ENCODE measurements around the gene ACACA.
"Not testable (repeated sequence)": the region's sequence is repeated elsewhere in the genome, so short reads cannot be mapped to it uniquely, and the experiment has no call there.

The ACACA gene

DNA sequence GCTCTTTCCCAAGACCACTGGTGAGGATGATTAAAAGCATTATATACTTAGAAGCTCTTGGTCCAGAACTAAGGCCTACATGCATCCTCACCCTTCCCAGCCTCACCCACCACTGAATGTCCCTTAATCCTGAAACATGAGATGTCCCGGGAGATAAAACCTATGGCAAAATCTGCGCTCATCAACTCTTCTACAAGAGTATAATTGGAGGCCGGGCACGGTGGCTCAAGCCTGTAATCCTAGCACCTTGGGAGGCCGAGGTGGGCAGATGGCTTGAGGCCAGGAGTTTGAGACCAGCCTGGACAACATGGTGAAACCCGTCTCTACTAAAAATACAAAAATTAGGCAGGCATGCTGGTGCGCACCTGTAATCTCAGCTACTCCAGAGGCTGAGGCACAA lies 13.3 kb downstream of the ACACA start:
- no peak for DNase-seq (ENCODE audit: low read depth)

DNA sequence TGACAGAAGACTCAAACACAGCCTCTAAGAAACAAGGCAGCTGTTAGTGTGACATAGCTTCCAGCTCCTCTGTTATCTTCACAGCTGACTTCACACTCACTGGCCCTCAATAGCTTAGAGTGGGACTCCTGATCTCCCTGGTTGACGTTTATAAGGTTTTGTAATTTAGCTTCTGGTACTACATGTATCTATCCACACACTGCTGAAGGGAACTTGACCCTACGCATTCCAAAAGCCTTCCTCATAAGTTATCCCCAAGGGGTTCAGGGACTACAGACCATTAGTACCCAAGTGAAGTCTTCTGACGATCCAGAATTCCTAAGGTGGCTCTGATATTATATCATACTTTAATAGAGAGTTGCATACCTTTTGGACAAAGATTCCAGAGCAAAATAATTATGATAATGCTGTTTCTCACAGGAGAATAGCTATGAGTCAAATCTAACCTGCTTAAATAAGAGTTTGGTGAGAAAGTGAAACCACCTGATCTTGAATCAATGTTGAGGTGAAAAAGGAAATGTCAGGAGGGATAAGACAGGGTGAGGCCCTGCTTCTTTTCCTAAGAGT lies 14.5 kb downstream of the ACACA start:
- DNase-seq (ENCODE audit: low read depth), result no peak

DNA sequence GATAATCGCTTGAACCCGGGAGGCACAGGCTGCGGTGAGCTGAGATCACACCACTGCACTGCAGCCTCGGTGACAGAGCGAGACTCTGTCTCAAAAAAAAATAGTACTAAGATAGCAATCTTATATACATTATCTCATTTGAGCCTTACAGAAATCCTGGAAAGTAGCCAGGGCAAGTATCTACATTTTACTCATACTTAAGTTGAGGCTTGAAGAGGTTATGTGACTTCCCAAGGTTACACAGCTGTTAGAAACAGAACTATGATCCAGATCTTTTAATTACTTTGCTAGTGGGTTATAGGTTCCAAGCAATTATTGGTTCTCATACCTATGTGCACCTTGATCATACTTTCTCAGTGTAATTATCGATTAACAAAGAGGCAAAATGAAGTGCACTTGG lies 15.5 kb downstream of the ACACA start:
- DNase-seq (ENCODE audit: low read depth), result no peak

DNA sequence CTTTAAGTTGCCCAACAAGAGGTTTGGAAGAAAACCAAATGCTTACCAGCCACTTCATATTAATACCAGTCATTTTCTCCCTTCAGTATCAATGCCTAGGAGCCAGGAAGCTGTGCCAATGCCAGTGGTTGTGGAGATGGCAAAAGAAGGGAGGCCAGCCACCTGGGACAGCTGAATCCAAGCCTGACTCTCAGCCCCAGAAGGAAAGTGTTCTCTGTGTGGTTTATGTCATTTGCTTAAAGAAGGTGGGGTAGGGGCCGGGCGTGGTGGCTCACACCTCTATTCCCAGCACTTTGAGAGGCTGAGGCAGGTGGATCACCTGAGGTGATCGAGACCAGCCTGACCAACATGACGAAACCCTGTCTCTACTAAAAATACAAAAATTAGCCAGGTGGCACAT lies 17.5 kb downstream of the ACACA start:
- no peak for DNase-seq (ENCODE audit: low read depth)

DNA sequence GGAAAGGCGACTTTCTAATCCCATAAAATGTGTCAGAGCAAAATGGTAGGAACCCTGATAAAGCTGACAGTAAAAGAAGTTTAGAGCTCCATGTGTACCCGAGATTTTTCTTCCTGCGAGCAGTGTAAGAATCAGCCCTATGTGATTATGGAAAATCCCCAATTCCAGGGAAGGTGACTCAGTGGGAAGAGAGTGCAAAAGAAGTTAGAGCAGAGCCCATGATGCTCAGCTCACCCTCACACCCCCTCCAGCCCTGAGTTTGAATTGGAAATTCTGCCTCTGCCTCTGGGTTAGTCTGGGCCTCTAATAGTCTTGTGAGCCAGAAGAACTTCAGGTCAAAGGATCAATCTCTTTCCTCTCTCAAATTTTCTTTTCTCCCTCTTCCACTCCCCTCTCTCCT lies 18.4 kb downstream of the ACACA start:
- no peak for DNase-seq (ENCODE audit: low read depth)

DNA sequence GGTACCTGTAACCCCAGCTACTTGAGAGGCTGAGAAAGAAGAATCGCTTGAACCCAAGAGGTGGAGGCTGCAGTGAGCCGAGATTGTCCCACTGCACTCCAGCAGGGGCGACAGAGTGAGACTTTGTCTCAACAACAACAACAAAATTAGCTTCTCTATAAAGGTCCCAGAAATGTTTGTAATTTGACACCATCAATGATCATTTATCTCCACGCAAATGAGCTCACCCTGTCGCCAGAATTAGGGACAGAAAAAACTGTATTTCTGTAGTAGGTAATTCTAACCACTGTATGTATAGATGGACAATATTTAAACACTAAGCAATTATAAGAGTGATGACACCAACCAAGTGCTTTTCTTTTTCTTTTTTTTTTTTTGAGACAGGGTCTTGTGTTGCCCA lies 20.2 kb downstream of the ACACA start:
- no peak for DNase-seq (ENCODE audit: low read depth)

DNA sequence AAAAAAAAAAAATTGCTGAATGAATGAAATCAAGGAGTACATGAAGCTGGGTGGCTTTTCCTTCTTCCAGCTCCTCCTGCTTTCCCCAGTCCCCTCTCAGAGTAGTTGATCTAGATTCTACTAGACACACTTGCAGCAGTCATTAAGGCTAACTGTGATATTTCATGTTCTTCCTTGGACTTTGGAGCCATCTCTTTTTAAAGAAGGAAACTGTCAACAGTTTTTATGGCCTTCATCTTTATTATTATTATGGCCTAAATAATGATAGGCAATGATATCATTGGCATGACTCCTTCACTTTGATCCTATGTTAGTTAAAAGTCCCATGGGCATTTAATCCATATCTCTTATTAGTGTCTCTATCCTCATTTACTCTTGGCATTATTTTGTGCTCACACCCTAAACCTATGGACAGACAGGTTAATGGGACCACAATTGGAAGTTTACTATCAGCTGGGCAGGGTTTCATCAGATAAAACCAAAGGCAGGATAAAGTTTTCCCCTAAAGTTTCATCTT lies 21.1 kb downstream of the ACACA start:
- no peak for DNase-seq (ENCODE audit: low read depth)

DNA sequence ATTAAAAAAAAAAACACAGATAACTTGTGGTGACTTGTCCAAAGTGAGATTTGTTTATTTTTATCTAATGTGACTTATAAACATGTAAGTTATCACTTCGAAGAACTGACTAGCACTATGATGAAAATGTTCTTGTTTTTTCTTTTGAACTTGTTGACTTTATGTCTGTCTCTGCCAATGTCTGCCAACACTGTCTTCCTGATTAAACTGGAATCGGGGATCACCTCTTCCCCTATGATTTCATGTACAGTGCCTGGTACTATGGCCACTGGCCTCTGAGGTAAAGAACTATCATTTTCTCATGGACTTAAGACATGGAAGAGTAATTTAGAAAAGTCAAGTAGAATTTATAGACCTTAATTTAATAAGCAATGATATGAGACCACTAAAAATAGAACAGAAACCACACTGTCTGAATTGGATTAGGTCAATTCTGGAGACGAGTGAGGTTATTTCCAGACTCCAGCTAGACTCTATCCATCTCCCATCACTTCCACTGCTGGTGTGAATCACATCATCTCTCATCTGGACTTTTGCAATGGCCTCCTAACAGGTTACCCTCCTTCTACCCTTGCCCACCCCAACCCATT lies 22.0 kb downstream of the ACACA start:
- DNase-seq (ENCODE audit: low read depth), result no peak

DNA sequence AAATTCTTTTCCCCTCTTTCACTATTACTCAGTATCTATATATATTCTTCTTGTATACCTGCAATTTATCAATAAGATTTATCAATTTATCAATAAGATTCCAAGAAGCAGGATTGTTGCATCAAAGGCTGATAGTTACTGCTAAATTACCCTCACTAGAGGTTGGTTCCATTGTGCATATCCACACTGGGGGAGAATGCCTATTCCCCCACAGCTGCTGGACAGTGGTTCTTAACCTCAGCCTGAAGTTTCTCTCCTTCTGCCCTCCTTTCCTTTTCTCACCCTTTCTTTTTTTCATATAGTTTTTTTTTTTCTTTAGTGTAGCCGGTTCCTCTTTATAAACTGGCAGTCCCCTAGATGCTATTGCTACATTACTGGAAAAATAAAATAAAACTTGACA lies 24.6 kb downstream of the ACACA start:
- DNase-seq (ENCODE audit: low read depth), result no peak

DNA sequence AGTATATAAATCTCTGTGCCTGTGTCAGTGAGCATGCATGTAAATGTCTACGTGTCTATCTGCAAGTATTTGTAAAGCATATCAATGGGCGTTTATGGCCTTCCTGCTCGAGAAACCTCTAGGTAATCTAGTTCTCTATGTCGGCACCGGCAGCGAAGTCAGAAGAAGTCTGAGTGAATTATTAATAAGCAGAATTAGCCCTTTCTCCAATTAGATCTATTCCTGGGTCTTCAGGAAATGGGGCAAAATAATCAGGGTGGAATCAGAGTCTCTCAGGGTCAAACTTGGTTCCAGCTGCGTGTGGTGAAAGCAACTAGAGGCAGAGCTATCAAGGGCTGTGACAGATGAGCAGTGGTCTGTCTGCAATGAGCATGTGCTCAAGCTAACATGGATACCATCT lies 30.9 kb downstream of the ACACA start, which contains the start of gene C17orf78:
Gene C17orf78, plus strand, starts transcription at position 280 of the 400 bp plus-strand sequence. Its CDS starts 108 bp downstream, at position 388.
- DNase-seq (ENCODE audit: low read depth), result no peak

DNA sequence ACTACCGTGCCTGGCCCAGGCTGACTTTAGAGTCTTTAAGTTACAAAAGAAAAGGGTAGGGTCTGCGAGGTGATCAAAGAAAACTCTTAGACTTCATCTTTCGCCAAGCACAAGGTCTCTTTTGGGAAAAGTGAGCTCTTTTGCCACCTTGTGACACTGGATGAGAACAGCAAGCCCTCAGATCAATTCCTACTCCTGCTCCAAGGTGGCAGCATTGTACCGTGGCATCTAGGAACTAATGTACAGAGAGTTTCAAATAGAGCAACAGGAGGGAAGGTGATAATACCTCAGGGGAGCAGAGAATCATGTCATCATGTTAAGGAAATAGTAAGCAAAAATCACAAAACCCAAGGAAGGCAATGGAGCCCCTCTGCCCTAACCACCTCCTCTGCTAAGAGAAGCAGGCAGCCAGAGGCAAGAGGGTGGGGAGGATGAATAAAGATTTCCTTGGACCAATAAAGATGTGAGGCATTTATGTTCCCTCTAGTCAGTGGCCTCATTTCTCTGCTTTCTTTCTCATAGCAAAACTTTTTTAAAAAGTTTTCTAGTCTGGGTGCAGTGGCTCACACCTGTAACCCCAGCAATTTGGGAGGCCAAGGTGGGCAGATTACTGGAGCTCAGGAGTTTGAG lies 33.0 kb downstream of the ACACA start:
- peak; percentile 52 for DNase-seq (ENCODE audit: low read depth)

DNA sequence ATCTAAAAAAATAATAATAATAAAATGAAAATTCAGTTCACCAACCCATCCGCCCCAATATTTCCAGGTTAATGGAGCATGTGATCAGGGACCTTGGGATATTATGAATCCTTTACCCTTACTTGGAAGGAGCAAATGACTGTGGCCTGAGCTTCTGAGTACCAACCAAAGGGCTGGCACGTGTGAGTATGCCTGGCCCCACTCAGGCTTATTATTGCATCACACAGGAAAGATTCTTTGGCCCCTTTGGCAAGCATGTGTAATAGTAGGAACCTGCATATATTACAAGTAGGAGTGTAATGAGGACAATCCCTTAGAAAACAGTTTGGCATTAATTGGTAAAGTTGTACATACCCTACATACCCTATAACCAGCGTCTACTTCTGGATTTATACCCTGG lies 38.1 kb downstream of the ACACA start:
- no peak for DNase-seq (ENCODE audit: low read depth)

DNA sequence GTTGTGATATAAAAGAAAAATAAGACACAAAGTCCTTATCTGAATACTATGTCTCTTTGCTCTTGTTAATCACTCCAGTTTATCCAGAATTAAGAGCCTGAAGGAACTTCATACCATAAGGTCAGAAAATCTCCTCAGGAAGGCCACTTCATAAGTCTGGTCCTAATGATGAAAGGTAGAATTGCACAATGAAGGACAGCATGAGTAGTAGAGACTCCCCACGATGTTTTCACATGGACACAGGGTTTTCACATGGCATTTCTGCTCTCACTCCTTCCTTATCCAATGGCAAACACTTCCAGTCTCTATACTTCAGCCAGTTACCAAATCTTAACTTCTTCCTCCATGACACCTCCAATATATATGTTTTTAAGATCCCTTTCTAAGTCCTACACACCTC lies 41.0 kb downstream of the ACACA start:
- DNase-seq (ENCODE audit: low read depth), result no peak

DNA sequence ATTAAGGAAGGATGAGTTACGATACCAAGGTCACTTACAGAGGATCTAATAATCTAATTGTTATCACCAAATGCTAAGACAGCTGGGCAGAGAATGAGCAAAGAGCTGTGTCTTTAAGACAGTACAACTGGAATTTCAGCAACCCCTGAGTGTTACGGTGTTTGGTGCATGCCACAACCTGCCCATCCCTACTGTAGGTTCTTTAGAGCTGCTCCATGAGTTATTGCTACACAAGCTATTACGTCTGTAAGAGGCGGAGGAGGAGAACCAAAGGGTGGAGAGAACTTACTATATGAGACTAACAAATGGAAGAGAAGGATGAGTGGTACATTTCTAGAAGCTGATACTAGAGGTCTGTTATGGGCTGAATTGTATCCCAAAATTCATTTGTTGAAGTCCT lies 45.1 kb downstream of the ACACA start:
- no peak for DNase-seq (ENCODE audit: low read depth)

DNA sequence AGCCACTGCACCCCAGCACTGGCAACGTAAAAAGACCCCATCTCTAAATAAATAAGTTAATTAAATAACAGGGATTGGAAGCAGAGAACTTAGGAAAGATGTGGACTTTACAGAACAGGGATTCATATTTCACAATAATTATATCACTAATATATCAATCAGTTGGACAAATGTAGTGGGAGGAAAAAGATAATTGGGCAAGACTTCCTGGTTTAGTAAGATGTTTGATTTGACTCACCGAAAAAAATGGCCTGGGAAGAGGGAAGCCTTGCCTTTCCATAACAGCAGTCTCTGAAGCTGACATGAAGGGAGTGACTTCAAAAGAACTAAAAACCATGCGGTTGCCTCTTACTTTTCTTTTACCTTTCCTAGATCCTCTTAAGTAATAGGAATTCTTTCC lies 46.0 kb downstream of the ACACA start:
- DNase-seq (ENCODE audit: low read depth), result no peak

DNA sequence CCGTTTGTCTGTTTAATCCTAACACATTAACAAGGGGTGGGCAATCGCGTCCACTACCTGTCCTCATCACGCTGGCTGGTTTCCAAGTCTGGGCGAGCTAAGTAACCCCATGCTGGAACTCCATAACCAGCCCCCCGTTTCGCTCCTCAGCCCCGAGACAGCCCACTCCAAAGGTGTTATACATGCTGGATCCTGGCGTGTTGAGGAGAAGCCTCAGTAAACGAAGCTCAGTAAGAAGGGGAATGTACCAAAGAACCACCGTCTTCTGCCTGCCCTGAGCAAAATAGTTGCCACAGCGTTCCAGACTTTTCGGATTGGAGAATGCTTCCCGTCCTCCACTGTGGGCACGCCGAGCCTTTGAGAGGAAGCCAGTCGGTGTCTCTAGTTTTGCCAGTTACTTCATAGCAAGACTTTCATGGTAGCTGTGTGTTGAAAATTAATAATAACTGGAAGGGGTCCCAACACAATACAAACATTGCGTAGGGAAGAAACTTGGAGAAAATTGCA lies 46.9 kb downstream of the ACACA start:
- no peak for DNase-seq (ENCODE audit: low read depth)

DNA sequence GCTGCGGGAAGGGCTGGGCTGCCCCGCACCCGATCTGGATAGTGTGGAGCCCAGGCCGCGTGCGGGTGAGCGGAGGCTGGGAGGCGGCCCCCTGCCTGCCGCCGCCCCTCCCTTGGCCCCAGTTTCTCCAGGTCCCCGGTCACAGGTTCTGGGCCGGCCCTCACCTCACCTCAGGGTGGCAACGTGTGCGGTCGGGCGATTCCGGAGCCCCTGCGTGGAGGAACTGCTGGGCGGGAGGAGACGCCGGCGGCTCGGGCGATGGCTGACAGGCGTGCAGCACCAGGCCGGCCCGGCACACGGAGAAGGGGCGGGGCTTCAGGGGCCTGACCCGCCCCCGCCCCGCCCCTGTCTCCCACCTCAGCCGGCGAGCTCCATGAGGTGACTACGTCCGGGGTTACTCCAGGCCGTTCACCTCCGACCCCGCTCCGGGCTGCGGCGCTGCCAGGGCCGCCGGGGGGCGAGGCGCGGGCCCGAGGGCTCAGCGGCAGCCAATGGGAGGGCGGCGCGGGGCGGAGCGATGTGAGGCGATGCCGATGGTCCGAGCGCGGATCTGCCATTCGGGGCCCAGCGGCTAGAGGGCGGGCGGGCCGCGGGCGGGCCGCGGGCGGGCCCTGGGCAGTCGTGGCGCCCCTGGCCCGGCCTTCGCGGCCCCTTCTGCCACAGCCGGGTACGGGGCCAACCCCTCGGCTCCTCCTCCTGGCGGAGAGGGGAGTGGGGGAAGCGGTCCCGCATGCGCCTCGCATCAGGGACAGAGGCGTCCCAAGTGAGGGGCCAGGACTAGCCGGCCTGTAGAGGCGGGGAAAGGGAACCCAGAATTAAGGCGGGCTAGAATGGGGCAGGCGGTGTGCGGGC lies 47.6 kb downstream of the ACACA start:
- DNase-seq (ENCODE audit: low read depth), result peak; percentile 83

DNA sequence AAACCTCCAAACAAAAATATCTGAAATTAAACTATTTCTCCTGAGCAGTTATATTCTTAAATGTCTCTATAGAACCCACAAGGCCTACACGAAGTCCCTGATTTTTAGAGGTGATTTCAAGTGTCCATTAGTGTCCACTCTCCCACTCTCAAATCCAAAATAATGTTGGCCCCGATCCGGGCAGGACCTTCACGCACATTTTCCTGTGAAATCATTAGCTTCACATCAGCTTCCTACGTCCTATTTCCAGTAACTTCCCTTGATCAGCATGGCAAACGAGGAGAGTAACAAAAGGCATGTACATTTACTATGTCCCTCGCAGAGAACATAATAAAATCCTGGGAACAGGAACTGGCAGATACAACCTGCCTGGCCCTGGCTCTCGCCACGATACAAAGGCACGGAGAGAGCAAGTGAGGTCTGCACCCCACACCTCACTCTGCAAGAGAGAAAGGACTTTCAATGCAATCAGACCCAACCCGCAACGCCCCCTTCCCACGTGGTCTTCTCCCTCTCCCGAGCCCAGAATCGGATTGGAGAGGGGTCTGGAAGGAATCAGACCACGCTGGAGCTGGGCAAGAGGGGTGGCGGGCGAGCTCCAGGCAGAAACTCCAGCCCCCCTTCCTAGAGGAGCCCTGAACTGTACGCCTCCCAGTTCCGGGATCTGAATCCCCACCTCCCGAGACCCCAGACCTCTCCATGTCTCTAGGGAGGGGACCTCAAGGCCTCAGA lies 48.4 kb downstream of the ACACA start:
- DNase-seq (ENCODE audit: low read depth), result peak; percentile 26

DNA sequence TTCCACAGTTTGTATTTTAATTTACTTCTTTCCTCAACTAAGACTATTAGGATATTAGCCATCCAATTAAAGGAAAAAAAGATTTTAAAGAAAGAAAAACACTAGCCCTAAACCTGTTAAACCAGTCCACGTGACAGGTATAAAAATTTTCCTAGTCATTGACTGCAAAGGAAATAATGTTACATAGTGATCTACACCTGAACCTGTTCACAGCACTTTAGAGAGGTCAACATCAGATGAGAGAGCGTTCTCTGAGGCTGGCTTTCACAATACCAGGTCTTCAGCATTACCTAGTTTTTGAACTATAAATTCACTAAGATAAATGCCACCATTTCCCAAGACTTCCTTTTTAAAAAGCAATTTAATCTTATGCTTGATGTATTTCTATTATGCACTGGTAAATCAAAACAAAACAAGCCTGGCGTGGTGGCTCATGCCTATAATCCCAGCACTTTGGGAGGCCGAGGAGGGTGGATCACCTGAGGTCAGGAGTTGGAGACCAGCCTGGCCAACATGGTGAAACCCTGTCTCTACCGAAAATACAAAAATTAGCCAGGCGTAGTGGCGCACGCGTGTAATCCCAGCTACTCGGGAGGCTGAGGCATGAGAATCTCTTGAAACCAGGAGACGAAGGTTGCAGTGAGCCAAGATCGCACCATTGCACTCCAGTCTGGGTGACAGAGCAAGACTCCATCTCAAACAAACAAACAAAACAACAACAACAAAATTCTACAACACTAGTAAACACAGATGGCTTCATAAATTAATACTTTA lies 49.7 kb downstream of the ACACA start:
- DNase-seq (ENCODE audit: low read depth), result not testable (repeated sequence)

DNA sequence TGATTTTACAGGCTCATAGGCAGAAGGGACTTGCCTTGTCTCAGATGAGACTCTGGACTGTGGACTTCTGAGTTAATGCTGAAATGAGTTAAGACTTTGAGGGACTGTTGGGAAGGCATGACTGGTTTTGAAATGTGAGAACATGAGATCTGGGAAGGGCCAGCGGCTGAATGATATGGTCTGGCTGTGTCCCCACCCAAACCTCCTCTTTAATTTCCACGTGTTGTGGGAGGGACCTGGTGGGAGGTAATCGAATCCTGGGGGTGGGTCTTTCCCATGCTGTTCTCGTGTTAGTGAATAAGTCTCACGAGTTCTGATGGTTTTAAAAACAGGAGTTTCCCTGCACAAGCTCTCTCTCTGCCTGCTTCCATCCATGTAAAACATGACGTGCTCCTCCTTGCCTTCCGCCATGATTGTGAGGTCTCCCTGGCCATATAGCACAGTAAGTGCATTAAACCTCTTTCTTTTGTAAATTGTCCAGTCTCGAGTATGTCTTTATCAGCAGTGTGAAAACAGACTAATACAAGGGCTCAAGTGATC lies 59.7 kb downstream of the ACACA start:
- DNase-seq (ENCODE audit: low read depth), result not testable (repeated sequence)

DNA sequence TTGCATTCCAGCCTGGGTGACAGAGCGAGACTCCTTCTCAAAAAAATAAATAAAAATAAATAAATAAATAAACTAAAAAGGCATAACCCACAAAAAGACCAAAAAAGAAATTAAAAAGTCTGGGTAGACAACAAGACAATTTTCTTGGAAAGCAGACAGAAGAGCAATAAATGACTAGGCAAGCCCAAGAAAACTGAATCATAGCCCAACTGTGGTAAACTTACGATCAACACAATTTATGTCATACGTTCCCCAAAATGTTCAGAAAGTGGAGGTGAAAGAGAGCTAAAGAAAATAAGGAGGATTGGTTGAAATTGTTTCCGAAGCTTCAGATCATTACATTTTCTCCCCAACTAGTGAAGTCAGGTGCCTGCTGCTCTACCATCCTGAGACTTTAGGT lies 62.1 kb downstream of the ACACA start:
- no peak for DNase-seq (ENCODE audit: low read depth)
